ENCODE measurements around the gene KMT2C.

KMT2C gene

GRCh38 chr7:152137476-152138025 is 298.3 kb downstream of the KMT2C start:
- DNase-seq (ENCODE audit: low spot score) = no peak

GRCh38 chr7:152136686-152137085 is 299.1 kb downstream of the KMT2C start:
- no peak for DNase-seq (ENCODE audit: low spot score)

GRCh38 chr7:152133804-152134203 is 302.0 kb downstream of the KMT2C start:
- no peak for DNase-seq (ENCODE audit: low spot score)

- no peak for DNase-seq (ENCODE audit: low spot score)
Measured at GRCh38 chr7:152132812-152133211, 303.0 kb downstream of the KMT2C start.

GRCh38 chr7:152131981-152132494 is 303.8 kb downstream of the KMT2C start:
- DNase-seq (ENCODE audit: low spot score) = no peak

- no peak for DNase-seq (ENCODE audit: low spot score)
Measured at GRCh38 chr7:152130658-152131590, 304.9 kb downstream of the KMT2C start.

- DNase-seq (ENCODE audit: low spot score) = no peak
Measured at GRCh38 chr7:152129682-152130081, 306.1 kb downstream of the KMT2C start.

- DNase-seq (ENCODE audit: low spot score) = no peak
Measured at GRCh38 chr7:152128741-152129461, 306.9 kb downstream of the KMT2C start.

GRCh38 chr7:152128252-152128651 is 307.6 kb downstream of the KMT2C start:
- no peak for DNase-seq (ENCODE audit: low spot score)

GRCh38 chr7:152127229-152127628 is 308.6 kb downstream of the KMT2C start:
- DNase-seq (ENCODE audit: low spot score) = no peak

- no peak for DNase-seq (ENCODE audit: low spot score)
Measured at GRCh38 chr7:152126741-152127140, 309.1 kb downstream of the KMT2C start.

GRCh38 chr7:152122540-152122939 is 313.3 kb downstream of the KMT2C start:
- DNase-seq (ENCODE audit: low spot score) = no peak

GRCh38 chr7:152121432-152121831 is 314.4 kb downstream of the KMT2C start:
- no peak for DNase-seq (ENCODE audit: low spot score)

GRCh38 chr7:152120776-152121175 is 315.0 kb downstream of the KMT2C start:
- DNase-seq (ENCODE audit: low spot score) = no peak

- DNase-seq (ENCODE audit: low spot score) = no peak
Measured at GRCh38 chr7:152120210-152120609, 315.6 kb downstream of the KMT2C start.

- DNase-seq (ENCODE audit: low spot score) = no peak
Measured at GRCh38 chr7:152117356-152117755, 318.4 kb downstream of the KMT2C start.

GRCh38 chr7:152115021-152115718 is 320.6 kb downstream of the KMT2C start:
- no peak for DNase-seq (ENCODE audit: low spot score)

GRCh38 chr7:152112829-152113228 is 323.0 kb downstream of the KMT2C start:
- no peak for DNase-seq (ENCODE audit: low spot score)

- DNase-seq (ENCODE audit: low spot score) = no peak
Measured at GRCh38 chr7:152108359-152108758, 327.4 kb downstream of the KMT2C start.

- DNase-seq (ENCODE audit: low spot score) = no peak
Measured at GRCh38 chr7:152107945-152108344, 327.9 kb downstream of the KMT2C start.

- no peak for DNase-seq (ENCODE audit: low spot score)
Measured at GRCh38 chr7:152106990-152107389, 328.8 kb downstream of the KMT2C start.

- no peak for DNase-seq (ENCODE audit: low spot score)
Measured at GRCh38 chr7:152105205-152105604, 330.6 kb downstream of the KMT2C start.
